ENCODE results near the gene RBFOX1.

The RBFOX1 gene

GRCh38 chr16:7509963-7510601 lies 177.4 kb downstream of the RBFOX1 start:
- no peaks in the 10 kb centered on the region for H4K20me1 ChIP-seq (ENCODE audit: insufficient read depth, low read length)
- H3K36me3 ChIP-seq (ENCODE audit: insufficient read depth, low read length): no peaks in the 10 kb centered on the region
- no peak overlapping the region for H2AFZ ChIP-seq (ENCODE audit: low read length)
- no peaks in the 10 kb centered on the region for H3K79me2 ChIP-seq (ENCODE audit: insufficient read depth, low read length)
- no peak overlapping the region for H3K4me2 ChIP-seq (ENCODE audit: low read length)
- no peaks in the 10 kb centered on the region for H3K4me1 ChIP-seq (ENCODE audit: insufficient read depth, low read length, severe bottlenecking)
- H3F3A ChIP-seq (ENCODE audit: insufficient read depth, low read length): no peaks in the 10 kb centered on the region
- H3K27me3 ChIP-seq (ENCODE audit: insufficient read depth, low read length): no peaks in the 10 kb centered on the region
- H3K9me3 ChIP-seq (ENCODE audit: low read length): no peaks in the 10 kb centered on the region
- H3K9me2 ChIP-seq (ENCODE audit: low read depth, low read length): no peaks in the 10 kb centered on the region
- H3K27ac ChIP-seq (ENCODE audit: low read depth, low read length, poor library complexity, severe bottlenecking): no peak overlapping the region
- no peak overlapping the region for H3K9ac ChIP-seq (ENCODE audit: low read length)
- TF ChIP-seq CTCF (IDR thresholded peaks at IDR 0.05; ENCODE audit: low read length): no peak
- TF ChIP-seq EZH2 (IDR thresholded peaks at IDR 0.05; ENCODE audit: borderline replicate concordance, low read length): no peak
- H3K4me3 ChIP-seq (ENCODE audit: low read depth, low read length, poor library complexity, severe bottlenecking): no peak overlapping the region

GRCh38 chr16:7511549-7512260 lies 179.1 kb downstream of the RBFOX1 start:
- Histone ChIP-seq H3K9me3 (ENCODE audit: low read length) (no peaks in the 10 kb centered on the region), H3K36me3 (ENCODE audit: insufficient read depth, low read length) (no peaks in the 10 kb centered on the region), H3K4me2 (ENCODE audit: low read length) (no peak overlapping the region), H3K9ac (ENCODE audit: low read length) (no peak overlapping the region), H3K79me2 (ENCODE audit: insufficient read depth, low read length) (no peaks in the 10 kb centered on the region), H3K4me1 (ENCODE audit: insufficient read depth, low read length, severe bottlenecking) (no peaks in the 10 kb centered on the region), H3K27me3 (ENCODE audit: insufficient read depth, low read length) (no peaks in the 10 kb centered on the region), H3K27ac (ENCODE audit: low read depth, low read length, poor library complexity, severe bottlenecking) (no peak overlapping the region), H3K4me3 (ENCODE audit: low read depth, low read length, poor library complexity, severe bottlenecking) (no peak overlapping the region), H3F3A (ENCODE audit: insufficient read depth, low read length) (no peaks in the 10 kb centered on the region), H2AFZ (ENCODE audit: low read length) (no peak overlapping the region), H3K9me2 (ENCODE audit: low read depth, low read length) (no peaks in the 10 kb centered on the region), H4K20me1 (ENCODE audit: insufficient read depth, low read length) (no peaks in the 10 kb centered on the region)
- TF ChIP-seq EZH2 (IDR thresholded peaks at IDR 0.05; ENCODE audit: borderline replicate concordance, low read length): no peak
- no peak for TF ChIP-seq CTCF (IDR thresholded peaks at IDR 0.05; ENCODE audit: low read length)

- Histone ChIP-seq H3F3A (ENCODE audit: insufficient read depth, low read length) (no peaks in the 10 kb centered on the region), H3K9me2 (ENCODE audit: low read depth, low read length) (no peaks in the 10 kb centered on the region), H3K79me2 (ENCODE audit: insufficient read depth, low read length) (no peaks in the 10 kb centered on the region), H3K9ac (ENCODE audit: low read length) (no peak overlapping the region), H3K27me3 (ENCODE audit: insufficient read depth, low read length) (no peaks in the 10 kb centered on the region), H3K4me2 (ENCODE audit: low read length) (no peak overlapping the region), H3K36me3 (ENCODE audit: insufficient read depth, low read length) (no peaks in the 10 kb centered on the region), H2AFZ (ENCODE audit: low read length) (no peak overlapping the region), H4K20me1 (ENCODE audit: insufficient read depth, low read length) (no peaks in the 10 kb centered on the region), H3K27ac (ENCODE audit: low read depth, low read length, poor library complexity, severe bottlenecking) (no peak overlapping the region), H3K9me3 (ENCODE audit: low read length) (no peaks in the 10 kb centered on the region), H3K4me3 (ENCODE audit: low read depth, low read length, poor library complexity, severe bottlenecking) (no peak overlapping the region), H3K4me1 (ENCODE audit: insufficient read depth, low read length, severe bottlenecking) (no peaks in the 10 kb centered on the region)
- TF ChIP-seq CTCF (IDR thresholded peaks at IDR 0.05; ENCODE audit: low read length): no peak
- TF ChIP-seq EZH2 (IDR thresholded peaks at IDR 0.05; ENCODE audit: borderline replicate concordance, low read length): no peak
Observed at GRCh38 chr16:7512503-7512902, 179.9 kb downstream of the RBFOX1 start.

Data from OCI-LY1 (cell line).